ENCODE measurements around the gene BBS9. TPM values are rescaled to one million over a fixed set of nuclear protein-coding genes. Genes with fewer than 3 reads are reported as not detected.

The BBS9 gene
- total RNA-seq, 1 experiment from 2014 or later, result 26.4 TPM

GRCh38 chr7:33109005-33109757 is 20.2 kb upstream of the BBS9 start, which contains the start of gene RP9:
Gene RP9 (minus strand): TSS chr7:33109404. CDS start chr7:33109372, 32 bp downstream.
- H3T11ph ChIP-seq (ENCODE audit: low read length), result no peak within 1 kb of the TSS
- no peak within 1 kb of the TSS for H3K18ac ChIP-seq (ENCODE audit: insufficient read length, low read depth, low read length)
- Mint-ChIP-seq H3K27me3 (ENCODE audit: low read depth) (peaks cover 44% of the 10 kb centered on the region), H3K4me1 (peaks cover 14 to 17% of the 10 kb centered on the region in 2 experiments), H3K27ac (no peak within 1 kb of the TSS), H3K4me3 (peak within 1 kb of the TSS; percentile 90 to 94), H3K36me3 (ENCODE audit: insufficient read depth in 1 of 3, low read depth in 3 of 3) (no peaks in the 10 kb centered on the region), H3K9me3 (no peaks in the 10 kb centered on the region)
- peaks cover 11% of the 10 kb centered on the region for H3K79me1 ChIP-seq (ENCODE audit: insufficient read depth, low read depth, low read length, poor library complexity, severe bottlenecking)
- H2BK5ac ChIP-seq (ENCODE audit: insufficient read length, low read length), result no peak within 1 kb of the TSS
- no peak within 1 kb of the TSS for H2BK120ac ChIP-seq (ENCODE audit: low read depth, low read length, poor library complexity, severe bottlenecking)
- no peak within 1 kb of the TSS for H4K91ac ChIP-seq (ENCODE audit: insufficient read length, low read depth, low read length)
- peaks cover 3% of the 10 kb centered on the region; the same call in 1 of the 2 replicates for H3K27me3 ChIP-seq (ENCODE audit: insufficient read depth, low read length)
- no peak within 1 kb of the TSS for H2AK5ac ChIP-seq (ENCODE audit: insufficient read length, low read length)
- no peak within 1 kb of the TSS for H3K23ac ChIP-seq (ENCODE audit: insufficient read length, low read depth, low read length)
- H2BK15ac ChIP-seq (ENCODE audit: low read depth, low read length), result no peak within 1 kb of the TSS
- H3K14ac ChIP-seq (ENCODE audit: insufficient read depth, low read length), result peak within 1 kb of the TSS; percentile 87; the same call in 1 of the 2 replicates
- H3K9me3 ChIP-seq (ENCODE audit: control insufficient read depth, low read depth, low read length), result no peaks in the 10 kb centered on the region
- H3K27ac ChIP-seq (ENCODE audit: insufficient read length, low read depth, low read length), result no peak within 1 kb of the TSS
- peak within 1 kb of the TSS; percentile 63 for H3K9ac ChIP-seq (ENCODE audit: extremely low read depth, insufficient read length, low read length)
- H2BK20ac ChIP-seq (ENCODE audit: low read depth, low read length, poor library complexity, severe bottlenecking), result no peak within 1 kb of the TSS
- DNase-seq, result peak; percentile 91
- H2BK12ac ChIP-seq (ENCODE audit: insufficient read length, low read depth, low read length), result no peak within 1 kb of the TSS
- peak within 1 kb of the TSS; percentile 79 for H3K4me2 ChIP-seq (ENCODE audit: insufficient read depth, insufficient read length, low read length)
- peaks cover 3% of the 10 kb centered on the region for H3K4me1 ChIP-seq (ENCODE audit: insufficient read depth, low read length)
- no peaks in the 10 kb centered on the region for H4K20me1 ChIP-seq (ENCODE audit: control insufficient read depth, insufficient read depth, insufficient read length)
- peak; percentile 72 for TF ChIP-seq CTCF (conservative IDR thresholded peaks at IDR 0.05)
- H3K23me2 ChIP-seq (ENCODE audit: insufficient read length, low read depth, low read length, poor library complexity, severe bottlenecking), result peaks cover 3% of the 10 kb centered on the region
- H4K8ac ChIP-seq (replicated peaks; ENCODE audit: insufficient read length, low read depth, low read length), result no peak within 1 kb of the TSS
- H3K79me2 ChIP-seq (ENCODE audit: insufficient read depth, low read length), result peaks cover 2% of the 10 kb centered on the region; the same call in 1 of the 2 replicates
- H4K5ac ChIP-seq (ENCODE audit: insufficient read length, low read depth, low read length), result no peak within 1 kb of the TSS
- no peak within 1 kb of the TSS for H3K4ac ChIP-seq (ENCODE audit: low read depth, low read length)
- WGBS (ENCODE audit: extremely low coverage, insufficient read length, low lambda C conversion rate), result no CpG with 5 or more reads among the region's 100 CpGs
- no peak within 1 kb of the TSS for H2AFZ ChIP-seq (ENCODE audit: low read length)
- H3K56ac ChIP-seq (ENCODE audit: insufficient read length, low read depth, low read length), result no peak within 1 kb of the TSS
